CD14-positive monocyte (primary cell): Measurements from ENCODE around the gene FBXO46. TPM values are rescaled to one million over a fixed set of nuclear protein-coding genes. Genes with fewer than 3 reads are reported as not detected.
A peak's percentile ranks its signal among the peaks of the same experiment; 100 is the strongest.

Source experiments
- DNase-seq, 3 donors: peaks; one replicate each; pipeline ENCODE4 v3.0.0-alpha.2; 2011 to 2022
- H2AFZ ChIP-seq: 2 replicates; pipeline ENCODE4 v1.6.0; 2012; ENCODE audit warnings: mild to moderate bottlenecking, low read depth, low read length, inconsistent platforms; ENCODE audit not compliant: insufficient read depth, poor library complexity, severe bottlenecking
- H3K27ac ChIP-seq, 2 donors: 1 replicate in 1 of 2; 2 replicates in 1 of 2; pipeline ENCODE4 v1.5.1; 2012 to 2013; ENCODE audit warnings: low read length in 2 of 2, control low read depth in 1 of 2, inconsistent platforms in 1 of 2, low read depth in 1 of 2, mild to moderate bottlenecking in 1 of 2
- H3K27me3 ChIP-seq, 2 donors: one replicate each; pipeline versions ENCODE4 v1.6.0 to v1.6.1; 2011 to 2013; ENCODE audit warnings: low read length in 2 of 2; ENCODE audit not compliant: control insufficient read depth in 2 of 2, insufficient read depth in 2 of 2
- H3K36me3 ChIP-seq, 2 donors: replicated peaks in 1 of 2; 1 replicate in 1 of 2; 2 replicates in 1 of 2; pipeline versions ENCODE4 v1.5.1 to v1.6.1; 2012 to 2013; ENCODE audit warnings: low read length in 2 of 2, control low read depth in 1 of 2, inconsistent platforms in 1 of 2, mild to moderate bottlenecking in 1 of 2; ENCODE audit not compliant: insufficient read depth in 2 of 2, control insufficient read depth in 1 of 2
- H3K4me1 ChIP-seq, 2 donors: 1 replicate in 1 of 2; 2 replicates in 1 of 2; pipeline versions ENCODE4 v1.5.1 to v1.6.1; 2012 to 2013; ENCODE audit warnings: low read length in 2 of 2, control low read depth in 1 of 2, inconsistent platforms in 1 of 2, mild to moderate bottlenecking in 1 of 2, moderate library complexity in 1 of 2; ENCODE audit not compliant: insufficient read depth in 2 of 2, control insufficient read depth in 1 of 2
- H3K4me2 ChIP-seq: replicated peaks from 2 replicates; pipeline ENCODE3; 2012; ENCODE audit warnings: low read length, moderate library complexity, mild to moderate bottlenecking; ENCODE audit not compliant: poor library complexity, severe bottlenecking; ENCODE audit errors: extremely low read depth
- H3K4me3 ChIP-seq, 3 experiments: fragments of 200-600 bp in 1 of 3; sonication (generic) in 1 of 3; replicated peaks in 1 of 3; 1 replicate in 2 of 3; 2 replicates in 1 of 3; pipeline ENCODE4 v1.5.1; 2011 to 2013; ENCODE audit warnings: low read length in 3 of 3, mild to moderate bottlenecking in 3 of 3, control low read depth in 2 of 3, low read depth in 2 of 3, inconsistent platforms in 1 of 3, moderate library complexity in 1 of 3
- H3K79me2 ChIP-seq: 2 replicates; pipeline ENCODE4 v1.6.0; 2012; ENCODE audit warnings: mild to moderate bottlenecking, control low read depth, inconsistent platforms, low read length, moderate library complexity; ENCODE audit not compliant: insufficient read depth
- H3K9ac ChIP-seq: 2 replicates; pipeline ENCODE4 v1.6.0; 2017; ENCODE audit warnings: low read length, mild to moderate bottlenecking; ENCODE audit not compliant: insufficient read depth, poor library complexity, severe bottlenecking
- H3K9me3 ChIP-seq, 2 donors: replicated peaks in 1 of 2; 1 replicate in 1 of 2; 2 replicates in 1 of 2; pipeline versions ENCODE4 v1.5.1 to v1.6.1; 2012 to 2013; ENCODE audit warnings: low read length in 2 of 2, control low read depth in 1 of 2; ENCODE audit not compliant: control insufficient read depth in 1 of 2, insufficient read depth in 1 of 2
- H4K20me1 ChIP-seq: 2 replicates; pipeline ENCODE4 v1.6.0; 2012; ENCODE audit warnings: mild to moderate bottlenecking, low read length, control low read depth, moderate library complexity; ENCODE audit not compliant: insufficient read depth
- H3K27ac Mint-ChIP-seq, 7 donors: one replicate each; pipeline ENCODE4 v1.8.0; 2020; ENCODE audit warnings: mild to moderate bottlenecking in 7 of 7, mixed read lengths in 7 of 7, moderate library complexity in 6 of 7, inconsistent platforms in 2 of 7
- H3K27me3 Mint-ChIP-seq, 3 donors: one replicate each; pipeline ENCODE4 v1.8.0; 2021 to 2022; ENCODE audit warnings: low read depth in 3 of 3, mild to moderate bottlenecking in 3 of 3, mixed read lengths in 3 of 3, moderate library complexity in 3 of 3, inconsistent platforms in 1 of 3
- H3K36me3 Mint-ChIP-seq, 2 donors: one replicate each; pipeline ENCODE4 v1.8.0; 2020; ENCODE audit warnings: mixed read lengths in 2 of 2, inconsistent platforms in 1 of 2, mild to moderate bottlenecking in 1 of 2
- H3K4me1 Mint-ChIP-seq: one replicate; pipeline ENCODE4 v1.8.0; 2020; ENCODE audit warnings: mild to moderate bottlenecking, mixed read lengths
- H3K4me3 Mint-ChIP-seq, 2 donors: one replicate each; pipeline ENCODE4 v1.8.0; 2020; ENCODE audit warnings: mild to moderate bottlenecking in 2 of 2, mixed read lengths in 2 of 2, moderate library complexity in 1 of 2
- H3K9me3 Mint-ChIP-seq, 7 donors: one replicate each; pipeline ENCODE4 v1.8.0; 2020 to 2022; ENCODE audit warnings: mixed read lengths in 7 of 7, mild to moderate bottlenecking in 6 of 7, moderate library complexity in 6 of 7, inconsistent platforms in 2 of 7
- CTCF ChIP-seq: fragments of 200-600 bp; IDR thresholded peaks from one replicate; pipeline ENCODE4 v1.8.0; 2022; ENCODE audit warnings: antibody characterized with exemption, mild to moderate bottlenecking
- WGBS: methylation state at CpG from one replicate; pipeline ENCODE4 v1.1.5; 2013; ENCODE audit warnings: missing lambda C conversion rate; ENCODE audit not compliant: insufficient coverage; 5-methylcytosine and 5-hydroxymethylcytosine counted together
- intact Hi-C, 2 donors: fragments of 100-400 bp; cut with micrococcal nuclease; formaldehyde crosslinking; loops; one replicate each; pipeline versions ENCODE4 v1.15.0 to v1.15.1; 2023
- polyA plus RNA-seq, 3 donors: library from polyadenylated mRNA; depleted of rRNA in 1 of 3; unstranded in 2 of 3; stranded (reverse) in 1 of 3; fragments of 300-500 nt in 2 of 3; fragments of >200 nt in 1 of 3; fragmentation: Illumina TruSeq in 2 of 3; gene quantifications; 1 replicate in 2 of 3; 2 replicates in 1 of 3; pipeline ENCODE4 v1.2.3, GENCODE V29; 2012 to 2021

FBXO46 gene
- polyA plus RNA-seq, 3 donors = 3.8 to 6.8 (median 5.5) TPM

- Histone ChIP-seq H3K9ac (no peak overlapping the region), H3K36me3 (no peaks in the 10 kb centered on the region), H3K4me3 (peak overlapping the region in 1 of 3 experiments; percentile 77), H3K9me3 (peaks cover 6 to 20% of the 10 kb centered on the region in 2 donors), H3K4me1 (peaks cover 27 to 35% of the 10 kb centered on the region in 2 donors), H3K27ac (no peak overlapping the region), H3K4me2 (peak overlapping the region; percentile 87), H2AFZ (peak overlapping the region; percentile 38), H3K27me3 (peaks cover 55 to 92% of the 10 kb centered on the region in 2 donors), H4K20me1 (peaks cover 48% of the 10 kb centered on the region), H3K79me2 (no peaks in the 10 kb centered on the region)
- peaks cover 4 to 6% of the 10 kb centered on the region in 2 donors for H3K36me3 Mint-ChIP-seq
- no peak for TF ChIP-seq CTCF
- peaks cover 77 to 99% (median 83%) of the 10 kb centered on the region in 3 donors for H3K27me3 Mint-ChIP-seq
- WGBS = under 1% methylated on average over 28 of the region's 28 CpGs
- no peak for DNase-seq
- peak overlapping the region; percentile 58 to 88 for H3K4me3 Mint-ChIP-seq
- H3K4me1 Mint-ChIP-seq = peaks cover 22% of the 10 kb centered on the region
- H3K27ac Mint-ChIP-seq = peak overlapping the region in 2 of 7 donors; percentile 41 to 46
- intact Hi-C loops = loop anchor here (1.0 kb wide), 1 partner anchor 29 kb away; no protein-coding TSS in a partner anchor
- H3K9me3 Mint-ChIP-seq = peaks cover 0 to 20% (median 12%) of the 10 kb centered on the region in 7 donors
Observed at GRCh38 chr19:45769821-45770191, 39.1 kb upstream of the FBXO46 start.

GRCh38 chr19:45768984-45769782 is 38.5 kb upstream of the FBXO46 start, which contains the start of gene SIX5:
SIX5 (minus strand) TSS chr19:45769252; CDS start chr19:45768844, 408 bp downstream.
- Histone ChIP-seq H3K4me1 (peaks cover 27 to 35% of the 10 kb centered on the region in 2 donors), H3K4me3 (peak within 1 kb of the TSS; percentile 29 to 77 (median 49)), H4K20me1 (peaks cover 48% of the 10 kb centered on the region), H3K27me3 (peaks cover 53 to 92% of the 10 kb centered on the region in 2 donors), H2AFZ (peak within 1 kb of the TSS; percentile 84), H3K9me3 (peaks cover 6 to 20% of the 10 kb centered on the region in 2 donors), H3K36me3 (no peaks in the 10 kb centered on the region), H3K4me2 (peak within 1 kb of the TSS; percentile 87), H3K9ac (no peak within 1 kb of the TSS), H3K79me2 (no peaks in the 10 kb centered on the region), H3K27ac (no peak within 1 kb of the TSS)
- H3K27me3 Mint-ChIP-seq = peaks cover 73 to 99% (median 83%) of the 10 kb centered on the region in 3 donors
- intact Hi-C loops = no loop called here
- H3K9me3 Mint-ChIP-seq = peaks cover 0 to 20% (median 12%) of the 10 kb centered on the region in 7 donors
- H3K4me3 Mint-ChIP-seq = peak within 1 kb of the TSS; percentile 76 to 88
- H3K36me3 Mint-ChIP-seq = peaks cover 4 to 6% of the 10 kb centered on the region in 2 donors
- no peak for TF ChIP-seq CTCF
- H3K27ac Mint-ChIP-seq = peak within 1 kb of the TSS in 2 of 7 donors; percentile 41 to 46
- peaks cover 22% of the 10 kb centered on the region for H3K4me1 Mint-ChIP-seq
- under 1% methylated on average over 70 of the region's 70 CpGs for WGBS
- DNase-seq = peak; percentile 45 to 76 (median 62)
